ENCODE measurements around the gene TMEM161A.

TMEM161A gene

GRCh38 chr19:19132912-19133311, 5.4 kb downstream of the TMEM161A start:
- H3K4me3 ChIP-seq (ENCODE audit: low read depth, low read length), result no peak overlapping the region
- no peak for TF ChIP-seq CTCF (IDR thresholded peaks at IDR 0.05; ENCODE audit: low read depth, low read length)

- no peak overlapping the region for H3K4me3 ChIP-seq (ENCODE audit: low read depth, low read length)
- TF ChIP-seq CTCF (IDR thresholded peaks at IDR 0.05; ENCODE audit: low read depth, low read length), result no peak
These were observed 6.3 kb downstream of the TMEM161A start for GRCh38 chr19:19131989-19132388.

- no peak for TF ChIP-seq CTCF (IDR thresholded peaks at IDR 0.05; ENCODE audit: low read depth, low read length)
These were observed 12.2 kb downstream of the TMEM161A start for GRCh38 chr19:19126102-19126501.

GRCh38 chr19:19123386-19123785, 14.9 kb downstream of the TMEM161A start:
- H3K4me3 ChIP-seq (ENCODE audit: low read depth, low read length), result no peak overlapping the region
- TF ChIP-seq CTCF (IDR thresholded peaks at IDR 0.05; ENCODE audit: low read depth, low read length), result no peak

More at GRCh38 chr19:19126102-19126501, 12.2 kb downstream of the TMEM161A start:
- H3K4me3 ChIP-seq (ENCODE audit: low read depth, low read length), result no peak overlapping the region

GRCh38 chr19:19122902-19123301, 15.4 kb downstream of the TMEM161A start:
- no peak overlapping the region for H3K4me3 ChIP-seq (ENCODE audit: low read depth, low read length)
- TF ChIP-seq CTCF (IDR thresholded peaks at IDR 0.05; ENCODE audit: low read depth, low read length), result no peak

- no peak for TF ChIP-seq CTCF (IDR thresholded peaks at IDR 0.05; ENCODE audit: low read depth, low read length)
- H3K4me3 ChIP-seq (ENCODE audit: low read depth, low read length), result no peak overlapping the region
These were observed 16.9 kb downstream of the TMEM161A start for GRCh38 chr19:19121371-19121770.

- H3K4me3 ChIP-seq (ENCODE audit: low read depth, low read length), result no peak overlapping the region
These were observed 17.7 kb downstream of the TMEM161A start for GRCh38 chr19:19120308-19121231.

More at GRCh38 chr19:19120308-19121231, 17.7 kb downstream of the TMEM161A start:
- TF ChIP-seq CTCF (IDR thresholded peaks at IDR 0.05; ENCODE audit: low read depth, low read length), result no peak

All from WI38 (cell line).